HEK293 (cell line): ENCODE data around the gene MYBPH.
A peak's percentile ranks its signal among the peaks of the same experiment; 100 is the strongest.

Source experiments
- ATF2 ChIP-seq: fragments of 450-650 bp; formaldehyde crosslinking; IDR thresholded peaks from 2 replicates; pipeline ENCODE4 v1.5.1; 2016; ENCODE audit warnings: missing biosample characterization, missing genetic modification characterization, low read depth
- BCL11A ChIP-seq: fragments of 450-650 bp; formaldehyde crosslinking; IDR thresholded peaks from 2 replicates; pipeline ENCODE4 v1.5.1; 2016; ENCODE audit warnings: low read depth, missing biosample characterization, missing genetic modification characterization
- CTCF ChIP-seq: fragments of 450-650 bp; formaldehyde crosslinking; IDR thresholded peaks from 2 replicates; pipeline ENCODE4 v1.5.1; 2016; ENCODE audit warnings: missing biosample characterization, missing genetic modification characterization
- YY1 ChIP-seq: fragments of 450-650 bp; formaldehyde crosslinking; IDR thresholded peaks from 2 replicates; pipeline ENCODE4 v1.5.1; 2018; ENCODE audit warnings: missing biosample characterization, missing genetic modification characterization
- ZBTB21 ChIP-seq: fragments of 450-650 bp; formaldehyde crosslinking; IDR thresholded peaks from 2 replicates; pipeline ENCODE4 v1.5.1; 2017; ENCODE audit warnings: missing biosample characterization, missing genetic modification characterization
- ZBTB44 ChIP-seq: fragments of 450-650 bp; IDR thresholded peaks from 2 replicates; pipeline ENCODE4 v1.5.1; 2018; ENCODE audit warnings: missing biosample characterization, mild to moderate bottlenecking, missing genetic modification characterization
- ZNF18 ChIP-seq: fragments of 450-650 bp; formaldehyde crosslinking; IDR thresholded peaks from 2 replicates; pipeline ENCODE4 v1.5.1; 2016; ENCODE audit warnings: missing biosample characterization, missing genetic modification characterization
- ZNF600 ChIP-seq: fragments of 450-650 bp; formaldehyde crosslinking; IDR thresholded peaks from 2 replicates; pipeline ENCODE4 v1.5.1; 2016; ENCODE audit warnings: missing biosample characterization, missing genetic modification characterization
- ZNF621 ChIP-seq: fragments of 450-650 bp; formaldehyde crosslinking; IDR thresholded peaks from 2 replicates; pipeline ENCODE4 v1.5.1; 2017; ENCODE audit warnings: missing biosample characterization, missing genetic modification characterization

- TF ChIP-seq CTCF (no peak), ZBTB44 (no peak), ZNF18 (0 out of 2 replicates have a peak, but pooled peaks have one; percentile 39), ATF2 (tag by site-specific recombination) (no peak), ZNF600 (tag by site-specific recombination) (no peak), BCL11A (tag by site-specific recombination) (no peak), YY1 (tag by site-specific recombination) (no peak), ZBTB21 (tag by site-specific recombination) (no peak), ZNF621 (no peak)
Observed at GRCh38 chr1:203142684-203143408, 32.8 kb downstream of the MYBPH start.
